Measurements from ENCODE around the gene APOL3. TPM values are rescaled to one million over a fixed set of nuclear protein-coding genes. Genes with fewer than 3 reads are reported as not detected.
A peak's percentile ranks its signal among the peaks of the same experiment; 100 is the strongest.
"Not testable (repeated sequence)": the region's sequence is repeated elsewhere in the genome, so short reads cannot be mapped to it uniquely, and the experiment has no call there.

APOL3 gene
- total RNA-seq, 1 donor from 2014 or later, result 35.6 TPM

GRCh38 chr22:36199001-36199551, 38.5 kb upstream of the APOL3 start:
- DNase-seq (ENCODE audit: low spot score), result no peak
- intact Hi-C loops (cut with micrococcal nuclease), result loop anchor here (5.0 kb wide), 1 partner anchor 78 kb away; no protein-coding TSS in a partner anchor
- Mint-ChIP-seq H3K4me3 (ENCODE audit: low read depth) (no peak overlapping the region), H3K27me3 (ENCODE audit: low read depth) (peaks cover 3% of the 10 kb centered on the region), H3K36me3 (ENCODE audit: low read depth) (no peaks in the 10 kb centered on the region), H3K4me1 (ENCODE audit: low read depth) (peaks cover 24% of the 10 kb centered on the region), H3K9me3 (no peaks in the 10 kb centered on the region), H3K27ac (no peak overlapping the region)

GRCh38 chr22:36198536-36198935, 38.0 kb upstream of the APOL3 start:
- Mint-ChIP-seq H3K9me3 (no peaks in the 10 kb centered on the region), H3K4me3 (ENCODE audit: low read depth) (no peak overlapping the region), H3K36me3 (ENCODE audit: low read depth) (no peaks in the 10 kb centered on the region), H3K27ac (peak overlapping the region; percentile 17), H3K27me3 (ENCODE audit: low read depth) (peaks cover 3% of the 10 kb centered on the region), H3K4me1 (ENCODE audit: low read depth) (peaks cover 24% of the 10 kb centered on the region)
- no peak for DNase-seq (ENCODE audit: low spot score)
- intact Hi-C loops (cut with micrococcal nuclease), result loop anchor here (5.0 kb wide), 1 partner anchor 79 kb away; no protein-coding TSS in a partner anchor

GRCh38 chr22:36197514-36198146, 37.1 kb upstream of the APOL3 start:
- peak overlapping the region; percentile 2 for H3K27ac Mint-ChIP-seq
- H3K27me3 Mint-ChIP-seq (ENCODE audit: low read depth), result peaks cover 5% of the 10 kb centered on the region
- H3K36me3 Mint-ChIP-seq (ENCODE audit: low read depth), result no peaks in the 10 kb centered on the region
- H3K9me3 Mint-ChIP-seq, result no peaks in the 10 kb centered on the region
- H3K4me3 Mint-ChIP-seq (ENCODE audit: low read depth), result no peak overlapping the region
- DNase-seq (ENCODE audit: low spot score), result no peak
- peaks cover 24% of the 10 kb centered on the region for H3K4me1 Mint-ChIP-seq (ENCODE audit: low read depth)
- intact Hi-C loops (cut with micrococcal nuclease), result loop anchor here (5.0 kb wide), 1 partner anchor 80 kb away; no protein-coding TSS in a partner anchor

GRCh38 chr22:36197065-36197440, 36.5 kb upstream of the APOL3 start:
- no peak for DNase-seq (ENCODE audit: low spot score)
- Mint-ChIP-seq H3K4me1 (ENCODE audit: low read depth) (peaks cover 24% of the 10 kb centered on the region), H3K36me3 (ENCODE audit: low read depth) (no peaks in the 10 kb centered on the region), H3K27me3 (ENCODE audit: low read depth) (peaks cover 5% of the 10 kb centered on the region), H3K4me3 (ENCODE audit: low read depth) (no peak overlapping the region), H3K9me3 (no peaks in the 10 kb centered on the region), H3K27ac (no peak overlapping the region)
- intact Hi-C loops (cut with micrococcal nuclease), result loop anchor here (5.0 kb wide), 1 partner anchor 80 kb away; no protein-coding TSS in a partner anchor

- peaks cover 24% of the 10 kb centered on the region for H3K4me1 Mint-ChIP-seq (ENCODE audit: low read depth)
- peak overlapping the region; percentile 15 for H3K27ac Mint-ChIP-seq
- H3K4me3 Mint-ChIP-seq (ENCODE audit: low read depth), result no peak overlapping the region
- no peaks in the 10 kb centered on the region for H3K36me3 Mint-ChIP-seq (ENCODE audit: low read depth)
- peaks cover 5% of the 10 kb centered on the region for H3K27me3 Mint-ChIP-seq (ENCODE audit: low read depth)
- no peak for DNase-seq (ENCODE audit: low spot score)
- intact Hi-C loops (cut with micrococcal nuclease), result loop anchor here (5.0 kb wide), 1 partner anchor 81 kb away; no protein-coding TSS in a partner anchor
- H3K9me3 Mint-ChIP-seq, result no peaks in the 10 kb centered on the region
Measured at GRCh38 chr22:36196254-36197064, 35.9 kb upstream of the APOL3 start.

- H3K4me3 Mint-ChIP-seq (ENCODE audit: low read depth), result no peak overlapping the region
- intact Hi-C loops (cut with micrococcal nuclease), result loop anchor here (5.0 kb wide), 1 partner anchor 82 kb away; no protein-coding TSS in a partner anchor
- H3K27ac Mint-ChIP-seq, result no peak overlapping the region
- H3K36me3 Mint-ChIP-seq (ENCODE audit: low read depth), result no peaks in the 10 kb centered on the region
- no peak for DNase-seq (ENCODE audit: low spot score)
- peaks cover 24% of the 10 kb centered on the region for H3K4me1 Mint-ChIP-seq (ENCODE audit: low read depth)
- H3K9me3 Mint-ChIP-seq, result no peaks in the 10 kb centered on the region
- peaks cover 5% of the 10 kb centered on the region for H3K27me3 Mint-ChIP-seq (ENCODE audit: low read depth)
Measured at GRCh38 chr22:36194971-36195370, 34.4 kb upstream of the APOL3 start.

- Mint-ChIP-seq H3K9me3 (no peaks in the 10 kb centered on the region), H3K4me3 (ENCODE audit: low read depth) (no peak overlapping the region), H3K36me3 (ENCODE audit: low read depth) (no peaks in the 10 kb centered on the region), H3K27me3 (ENCODE audit: low read depth) (peaks cover 5% of the 10 kb centered on the region), H3K27ac (no peak overlapping the region), H3K4me1 (ENCODE audit: low read depth) (peaks cover 24% of the 10 kb centered on the region)
- no peak for DNase-seq (ENCODE audit: low spot score)
- intact Hi-C loops (cut with micrococcal nuclease), result no loop called here
Measured at GRCh38 chr22:36194385-36194784, 33.8 kb upstream of the APOL3 start.

- Mint-ChIP-seq H3K27me3 (ENCODE audit: low read depth) (peaks cover 5% of the 10 kb centered on the region), H3K27ac (no peak overlapping the region), H3K4me1 (ENCODE audit: low read depth) (peaks cover 24% of the 10 kb centered on the region), H3K4me3 (ENCODE audit: low read depth) (no peak overlapping the region), H3K36me3 (ENCODE audit: low read depth) (no peaks in the 10 kb centered on the region), H3K9me3 (no peaks in the 10 kb centered on the region)
- intact Hi-C loops (cut with micrococcal nuclease), result no loop called here
- no peak for DNase-seq (ENCODE audit: low spot score)
Measured at GRCh38 chr22:36193577-36193976, 33.0 kb upstream of the APOL3 start.

- H3K36me3 Mint-ChIP-seq (ENCODE audit: low read depth), result no peaks in the 10 kb centered on the region
- DNase-seq (ENCODE audit: low spot score), result no peak
Measured at GRCh38 chr22:36193171-36193570, 32.6 kb upstream of the APOL3 start.

GRCh38 chr22:36192542-36192941, 32.0 kb upstream of the APOL3 start:
- H3K27ac Mint-ChIP-seq, result no peak overlapping the region
- no peak for DNase-seq (ENCODE audit: low spot score)
- H3K9me3 Mint-ChIP-seq, result no peaks in the 10 kb centered on the region
- no peaks in the 10 kb centered on the region for H3K36me3 Mint-ChIP-seq (ENCODE audit: low read depth)
- peaks cover 14% of the 10 kb centered on the region for H3K4me1 Mint-ChIP-seq (ENCODE audit: low read depth)
- intact Hi-C loops (cut with micrococcal nuclease), result no loop called here
- H3K4me3 Mint-ChIP-seq (ENCODE audit: low read depth), result no peak overlapping the region
- H3K27me3 Mint-ChIP-seq (ENCODE audit: low read depth), result peaks cover 5% of the 10 kb centered on the region

More at GRCh38 chr22:36193171-36193570, 32.6 kb upstream of the APOL3 start:
- no peaks in the 10 kb centered on the region for H3K9me3 Mint-ChIP-seq
- H3K27me3 Mint-ChIP-seq (ENCODE audit: low read depth), result peaks cover 5% of the 10 kb centered on the region
- H3K27ac Mint-ChIP-seq, result no peak overlapping the region
- intact Hi-C loops (cut with micrococcal nuclease), result no loop called here
- no peak overlapping the region for H3K4me3 Mint-ChIP-seq (ENCODE audit: low read depth)
- peaks cover 20% of the 10 kb centered on the region for H3K4me1 Mint-ChIP-seq (ENCODE audit: low read depth)

GRCh38 chr22:36191106-36191836, 30.7 kb upstream of the APOL3 start:
- DNase-seq (ENCODE audit: low spot score), result no peak
- H3K4me1 Mint-ChIP-seq (ENCODE audit: low read depth), result peaks cover 8% of the 10 kb centered on the region
- intact Hi-C loops (cut with micrococcal nuclease), result no loop called here
- H3K4me3 Mint-ChIP-seq (ENCODE audit: low read depth), result no peak overlapping the region
- no peaks in the 10 kb centered on the region for H3K36me3 Mint-ChIP-seq (ENCODE audit: low read depth)
- no peaks in the 10 kb centered on the region for H3K9me3 Mint-ChIP-seq
- no peak overlapping the region for H3K27ac Mint-ChIP-seq
- peaks cover 5% of the 10 kb centered on the region for H3K27me3 Mint-ChIP-seq (ENCODE audit: low read depth)

GRCh38 chr22:36187862-36188261, 27.3 kb upstream of the APOL3 start:
- H3K27me3 Mint-ChIP-seq (ENCODE audit: low read depth); H3K4me1 Mint-ChIP-seq (ENCODE audit: low read depth); H3K27ac Mint-ChIP-seq; H3K36me3 Mint-ChIP-seq (ENCODE audit: low read depth); intact Hi-C loops (cut with micrococcal nuclease); H3K4me3 Mint-ChIP-seq (ENCODE audit: low read depth); H3K9me3 Mint-ChIP-seq; DNase-seq (ENCODE audit: low spot score): not testable (repeated sequence)
